ENCODE data around the gene CDKN2B-AS1. TPM values are rescaled to one million over a fixed set of nuclear protein-coding genes. Genes with fewer than 3 reads are reported as not detected.

Gene CDKN2B-AS1
- total RNA-seq, 2 donors from 2014 or later, result 39.7 to 73.7 TPM

- H3K27me3 ChIP-seq, result peaks cover 73% of the 10 kb centered on the region
- peak; percentile 64 for DNase-seq
- TF ChIP-seq CTCF (IDR thresholded peaks at IDR 0.05), result peak; percentile 23
- no peaks in the 10 kb centered on the region for H3K4me1 ChIP-seq
- H3K36me3 ChIP-seq, result no peaks in the 10 kb centered on the region
- H3K27ac ChIP-seq, result no peak overlapping the region
- H3K9ac ChIP-seq (ENCODE audit: low read depth in 2 of 2, low read length in 2 of 2), result peak overlapping the region; percentile 8 to 26
- peak overlapping the region; percentile 21 for H3K4me3 ChIP-seq
- H3K9me3 ChIP-seq, result no peaks in the 10 kb centered on the region
- intact Hi-C loops (cut with DNase I), result loop anchor here (5.0 kb wide), 1 partner anchor 42 kb away; the partner anchor contains the start of gene CDKN2B
These were observed 29.1 kb upstream of the CDKN2B-AS1 start for GRCh38 chr9:21965401-21965951.

- Histone ChIP-seq H3K9ac (ENCODE audit: low read depth in 2 of 2, low read length in 2 of 2) (no peak overlapping the region), H3K4me3 (no peak overlapping the region), H3K27ac (no peak overlapping the region), H3K36me3 (no peaks in the 10 kb centered on the region), H3K27me3 (peaks cover 82% of the 10 kb centered on the region), H3K4me1 (no peaks in the 10 kb centered on the region), H3K9me3 (no peaks in the 10 kb centered on the region)
- intact Hi-C loops (cut with DNase I), result loop anchor here (5.0 kb wide), 1 partner anchor 41 kb away; the partner anchor contains the start of gene CDKN2B
- no peak for TF ChIP-seq CTCF (IDR thresholded peaks at IDR 0.05)
- no peak for DNase-seq
These were observed 28.3 kb upstream of the CDKN2B-AS1 start for GRCh38 chr9:21966140-21966851.

- H3K27me3 ChIP-seq, result peaks cover 90% of the 10 kb centered on the region
- TF ChIP-seq CTCF (IDR thresholded peaks at IDR 0.05), result no peak
- H3K27ac ChIP-seq, result no peak overlapping the region
- H3K9ac ChIP-seq (ENCODE audit: low read depth in 2 of 2, low read length in 2 of 2), result no peak overlapping the region
- H3K4me1 ChIP-seq, result no peaks in the 10 kb centered on the region
- no peak overlapping the region for H3K4me3 ChIP-seq
- H3K36me3 ChIP-seq, result no peaks in the 10 kb centered on the region
- intact Hi-C loops (cut with DNase I), result loop anchor here (5.0 kb wide), 1 partner anchor 40 kb away; the partner anchor contains the start of gene CDKN2B
- no peak for DNase-seq
- no peaks in the 10 kb centered on the region for H3K9me3 ChIP-seq
These were observed 27.4 kb upstream of the CDKN2B-AS1 start for GRCh38 chr9:21967169-21967568.

- no peak for TF ChIP-seq CTCF (IDR thresholded peaks at IDR 0.05)
- Histone ChIP-seq H3K4me1 (no peaks in the 10 kb centered on the region), H3K36me3 (no peaks in the 10 kb centered on the region), H3K27me3 (peaks cover 96% of the 10 kb centered on the region), H3K4me3 (no peak overlapping the region), H3K9ac (ENCODE audit: low read depth in 2 of 2, low read length in 2 of 2) (no peak overlapping the region), H3K27ac (no peak overlapping the region), H3K9me3 (no peaks in the 10 kb centered on the region)
- no peak for DNase-seq
- intact Hi-C loops (cut with DNase I), result loop anchor here (5.0 kb wide), 1 partner anchor 40 kb away; the partner anchor contains the start of gene CDKN2B
These were observed 26.9 kb upstream of the CDKN2B-AS1 start for GRCh38 chr9:21967702-21968101.

- H3K27ac ChIP-seq, result no peak overlapping the region
- no peak overlapping the region for H3K4me3 ChIP-seq
- no peak overlapping the region for H3K9ac ChIP-seq (ENCODE audit: low read depth in 2 of 2, low read length in 2 of 2)
- intact Hi-C loops (cut with DNase I), result loop anchor here (5.0 kb wide), 1 partner anchor 39 kb away; the partner anchor contains the start of gene CDKN2B
- H3K4me1 ChIP-seq, result no peaks in the 10 kb centered on the region
- no peak for TF ChIP-seq CTCF (IDR thresholded peaks at IDR 0.05)
- H3K27me3 ChIP-seq, result peaks cover 100% of the 10 kb centered on the region
- DNase-seq, result no peak
- no peaks in the 10 kb centered on the region for H3K9me3 ChIP-seq
- H3K36me3 ChIP-seq, result no peaks in the 10 kb centered on the region
These were observed 26.1 kb upstream of the CDKN2B-AS1 start for GRCh38 chr9:21968331-21969010.

All from colonic mucosa (tissue), 4 donors.